HCT116 (cell line): ENCODE data around the gene GABPB2.

Experiments used
- CEBPB ChIP-seq: IDR thresholded peaks from 2 replicates; pipeline ENCODE4 v1.6.1; 2012; ENCODE audit warnings: low read depth
- MAX ChIP-seq: IDR thresholded peaks from 2 replicates; pipeline ENCODE4 v1.6.1; 2012
- SP1 ChIP-seq: IDR thresholded peaks from 2 replicates; pipeline ENCODE4 v1.6.1; 2012; ENCODE audit warnings: low read depth
- TCF7L2 ChIP-seq: IDR thresholded peaks from 2 replicates; pipeline ENCODE4 v1.7.0; 2011; ENCODE audit warnings: borderline replicate concordance, inconsistent platforms; ENCODE audit not compliant: insufficient read depth, insufficient read length; ENCODE audit errors: extremely low read depth

- TF ChIP-seq SP1 (no peak), MAX (no peak), CEBPB (no peak), TCF7L2 (no peak)
Observed at GRCh38 chr1:151166505-151166956, 96.0 kb downstream of the GABPB2 start.
